Renal cortex interstitium (tissue), 11 donors: ENCODE measurements around the gene PSPC1. TPM values are rescaled to one million over a fixed set of nuclear protein-coding genes. Genes with fewer than 3 reads are reported as not detected.

Source experiments
- DNase-seq, 11 donors: peaks; one replicate each; pipeline ENCODE4 v3.0.0-alpha.2; 2013; ENCODE audit warnings: low read depth in 9 of 11, low spot score in 4 of 11; ENCODE audit errors: extremely low read depth in 1 of 11
- polyA plus RNA-seq, 3 donors: library from polyadenylated mRNA; unstranded; fragments of 120-200 nt; gene quantifications; one replicate each; pipeline ENCODE4 v1.2.1, GENCODE V29; 2013; ENCODE audit not compliant: insufficient read length in 3 of 3

PSPC1 gene
- polyA plus RNA-seq, 3 donors, result 74.3 to 85.3 (median 75.0) TPM

DNA sequence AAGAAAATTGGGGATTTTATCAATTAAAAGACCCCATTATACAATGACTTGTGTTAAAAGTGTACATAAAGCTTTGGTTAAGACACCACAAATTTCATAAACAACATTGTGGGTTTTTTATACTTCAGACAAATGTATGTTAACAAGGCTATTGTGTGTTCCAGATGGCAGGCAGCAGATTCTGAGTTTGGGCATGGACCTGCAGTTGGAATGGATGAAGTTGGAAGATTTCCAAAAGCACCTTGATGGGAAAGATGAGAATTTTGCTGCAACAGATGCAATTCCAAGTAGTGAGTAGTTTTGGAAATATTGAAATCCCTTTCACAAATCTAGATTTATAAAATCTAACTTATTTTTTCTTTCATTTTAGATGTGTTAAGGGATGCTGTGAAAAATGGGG is 123.9 kb downstream of the PSPC1 start:
- no peak for DNase-seq

DNA sequence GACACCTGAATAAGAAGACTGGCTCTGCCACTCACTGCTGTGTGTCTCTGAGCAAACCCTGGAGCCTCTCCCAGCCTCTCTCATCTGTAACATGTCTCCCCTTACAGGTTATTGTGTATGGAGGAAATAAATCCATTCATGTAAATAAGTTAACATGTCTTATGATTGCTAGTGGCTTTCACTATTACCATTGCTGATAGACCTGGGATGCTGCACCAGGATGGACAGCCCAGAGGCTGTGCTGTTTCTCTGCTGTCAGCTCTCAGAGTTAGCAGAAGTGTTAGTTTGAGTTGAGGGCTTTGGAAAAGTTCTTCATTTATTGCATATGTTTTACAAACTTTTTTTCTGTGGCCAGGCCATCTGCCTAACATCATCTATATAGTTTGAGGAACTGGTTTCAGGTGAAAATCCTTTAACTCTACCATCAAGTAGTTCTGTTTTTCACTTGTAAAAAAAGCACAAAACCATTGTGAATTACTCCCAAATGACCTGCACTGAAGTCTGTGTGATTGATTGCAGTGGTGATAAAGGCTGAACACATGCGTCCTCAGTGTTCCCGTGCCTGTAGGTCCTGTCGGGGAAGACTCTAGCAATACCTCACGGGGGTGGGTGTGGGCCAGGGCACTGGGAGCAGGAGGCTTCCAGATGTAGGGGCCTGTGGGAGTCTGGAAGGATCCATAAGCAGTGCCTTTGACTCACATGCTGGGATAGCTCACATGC is 124.7 kb downstream of the PSPC1 start:
- no peak for DNase-seq

Other genes with a start within 250 kb of the PSPC1 start
- gene TPTE2, start 221.4 kb downstream of the PSPC1 start, polyA plus RNA-seq, result under 1 TPM; 0.17 to 0.50 (median 0.27) TPM
- gene MPHOSPH8, start 149.3 kb downstream of the PSPC1 start, polyA plus RNA-seq, result 10 to 100 TPM; 60.4 to 85.3 (median 68.7) TPM
- 10 to 100 TPM; 18.2 to 26.5 (median 25.0) TPM for gene ZMYM5, start 80.7 kb upstream of the PSPC1 start, polyA plus RNA-seq
- 100 to 1,000 TPM in 2 of 3 donors, 10 to 100 TPM in 1; 99.7 to 129 (median 120) TPM for gene ZMYM2, start 175.8 kb upstream of the PSPC1 start, polyA plus RNA-seq